Muscle of leg (tissue), 16 donors: ENCODE measurements around the gene GNA14. TPM values are rescaled to one million over a fixed set of nuclear protein-coding genes. Genes with fewer than 3 reads are reported as not detected.
A peak's percentile ranks its signal among the peaks of the same experiment; 100 is the strongest.
"Not testable (repeated sequence)": the region's sequence is repeated elsewhere in the genome, so short reads cannot be mapped to it uniquely, and the experiment has no call there.

ENCODE experiments used
- DNase-seq: peaks from one replicate; pipeline ENCODE4 v3.0.0; 2013
- H3K27ac ChIP-seq: one replicate; pipeline ENCODE4 v1.5.1; 2013; ENCODE audit warnings: mild to moderate bottlenecking, low read length, control low read depth
- H3K27me3 ChIP-seq: one replicate; pipeline ENCODE4 v1.6.1; 2013; ENCODE audit warnings: low read length; ENCODE audit not compliant: control insufficient read depth, insufficient read depth
- H3K36me3 ChIP-seq: one replicate; pipeline ENCODE4 v1.6.1; 2013; ENCODE audit warnings: low read length; ENCODE audit not compliant: control insufficient read depth, insufficient read depth
- H3K4me1 ChIP-seq: one replicate; pipeline ENCODE4 v1.6.1; 2013; ENCODE audit warnings: low read length; ENCODE audit not compliant: control insufficient read depth, insufficient read depth
- H3K4me3 ChIP-seq: one replicate; pipeline ENCODE4 v1.5.1; 2013; ENCODE audit warnings: low read length, control low read depth
- H3K9me3 ChIP-seq: replicated peaks from 2 replicates; pipeline ENCODE4 v1.6.1; 2013; ENCODE audit warnings: low read depth, low read length; ENCODE audit not compliant: control insufficient read depth
- WGBS: methylation state at CpG from one replicate; pipeline ENCODE4 v1.1.5; 2013; ENCODE audit warnings: missing lambda C conversion rate; ENCODE audit not compliant: insufficient coverage; 5-methylcytosine and 5-hydroxymethylcytosine counted together
- long read RNA-seq, 11 donors: transcript quantifications; one replicate each; lab custom pipeline, GENCODE V29; 2026
- polyA plus RNA-seq, 8 donors: library from polyadenylated mRNA; unstranded; fragments of 120-200 nt; gene quantifications; one replicate each; pipeline versions ENCODE4 v1.2.1 to v1.2.3, GENCODE V29; 2013; ENCODE audit warnings: inconsistent platforms in 1 of 8, low replicate concordance in 1 of 8; ENCODE audit not compliant: insufficient read length in 8 of 8, insufficient read depth in 1 of 8
- total RNA-seq: library from RNA; stranded (reverse); fragments of 120-200 nt; gene quantifications from one replicate; pipeline ENCODE4 v1.2.4, GENCODE V29; 2013

Gene GNA14
- 2.1 TPM for total RNA-seq
- 1 to 10 TPM; 2.6 to 6.6 (median 3.3) TPM for polyA plus RNA-seq
- long read RNA-seq, donor 1: 0 reads
- long read RNA-seq, donor 2: 0 reads
- long read RNA-seq, donor 3, partial matches to known transcripts: 0 of 2 reads
- long read RNA-seq, donor 3, other reads (novel, unspliced or antisense): 0 of 2 reads
- long read RNA-seq, donor 4: 0 reads
- long read RNA-seq, donor 5, partial matches to known transcripts: 0 of 3 reads
- long read RNA-seq, donor 5, other reads (novel, unspliced or antisense): 0 of 3 reads
- long read RNA-seq, donor 6, partial matches to known transcripts: 0 of 5 reads
- long read RNA-seq, donor 6, other reads (novel, unspliced or antisense): 0 of 5 reads
- long read RNA-seq, donor 7, partial matches to known transcripts: 0 of 2 reads
- long read RNA-seq, donor 7, other reads (novel, unspliced or antisense): 0 of 2 reads
- long read RNA-seq, donor 8: 0 reads
- long read RNA-seq, donor 9: 0 reads
- long read RNA-seq, donor 10, partial matches to known transcripts: 0 of 1 reads
- long read RNA-seq, donor 10, other reads (novel, unspliced or antisense): 0 of 1 reads
- long read RNA-seq, donor 11: 0 reads

- Histone ChIP-seq H3K4me3 (peak within 1 kb of the TSS; percentile 57), H3K4me1 (peaks cover 20% of the 10 kb centered on the region), H3K27me3 (peaks cover 28% of the 10 kb centered on the region), H3K27ac (no peak within 1 kb of the TSS), H3K9me3 (no peaks in the 10 kb centered on the region), H3K36me3 (no peaks in the 10 kb centered on the region)
- WGBS: 2% methylated on average over 43 of the region's 46 CpGs
- peak; percentile 60 for DNase-seq
Measured at GRCh38 chr9:77648234-77649108, at the start of gene GNA14. GNA14 (minus strand) TSS chr9:77648322; CDS start chr9:77647793, 529 bp downstream.

- H3K27ac ChIP-seq: no peak overlapping the region
- H3K4me3 ChIP-seq: no peak overlapping the region
- H3K36me3 ChIP-seq: no peaks in the 10 kb centered on the region
- WGBS: 93% methylated on average over 1 of the region's 1 CpG
- H3K27me3 ChIP-seq: no peaks in the 10 kb centered on the region
- no peak for DNase-seq
- H3K9me3 ChIP-seq: peaks cover 5% of the 10 kb centered on the region
- H3K4me1 ChIP-seq: no peaks in the 10 kb centered on the region
Measured at GRCh38 chr9:77697238-77697984, 49.3 kb upstream of the GNA14 start.

DNA sequence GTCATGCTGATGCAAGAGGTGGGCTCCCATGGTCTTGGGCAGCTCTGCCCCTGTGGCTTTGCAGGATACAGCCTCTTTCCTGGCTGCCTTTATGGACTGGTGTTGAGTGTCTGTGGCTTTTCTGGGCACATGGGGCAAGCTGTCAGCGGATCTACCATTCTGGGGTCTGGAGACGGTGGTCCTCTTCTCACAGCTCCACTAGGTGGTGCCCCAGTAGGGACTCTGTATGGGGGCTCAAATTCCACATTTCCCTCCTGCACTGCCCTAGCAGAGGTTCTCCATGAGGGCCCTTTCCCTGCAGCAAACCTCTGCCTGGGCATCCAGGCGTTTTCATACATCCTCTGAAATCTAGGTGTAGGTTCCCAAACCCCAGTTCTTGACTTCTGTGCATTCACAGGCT, 42.6 kb upstream of the GNA14 start:
- H3K36me3 ChIP-seq, H3K4me1 ChIP-seq, H3K27ac ChIP-seq, DNase-seq, H3K4me3 ChIP-seq, H3K27me3 ChIP-seq, H3K9me3 ChIP-seq: not testable (repeated sequence)
- WGBS: 90% methylated on average over 1 of the region's 3 CpGs

DNA sequence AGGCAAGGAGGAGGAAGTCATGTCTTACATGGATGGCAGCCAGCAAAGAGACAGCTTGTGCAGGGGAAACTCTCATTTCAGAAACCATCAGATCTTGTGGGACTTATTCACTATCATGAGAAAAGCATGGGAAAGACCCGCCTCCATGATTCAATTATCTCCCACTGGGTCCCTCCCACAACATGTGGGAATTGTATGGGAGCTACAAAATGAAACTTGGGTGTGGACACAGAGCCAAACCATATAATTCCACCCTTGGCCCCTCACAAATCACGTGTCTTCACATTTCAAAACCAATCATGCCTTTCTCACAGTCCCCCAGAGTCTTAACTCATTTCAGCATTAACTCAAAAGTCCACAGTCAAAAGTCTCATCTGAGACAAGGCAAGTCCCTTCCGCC, 42.0 kb upstream of the GNA14 start:
- H3K27me3 ChIP-seq, H3K4me1 ChIP-seq, H3K36me3 ChIP-seq, H3K4me3 ChIP-seq, H3K9me3 ChIP-seq, DNase-seq, H3K27ac ChIP-seq: not testable (repeated sequence)
- WGBS: no CpG with 5 or more reads among the region's 3 CpGs

DNA sequence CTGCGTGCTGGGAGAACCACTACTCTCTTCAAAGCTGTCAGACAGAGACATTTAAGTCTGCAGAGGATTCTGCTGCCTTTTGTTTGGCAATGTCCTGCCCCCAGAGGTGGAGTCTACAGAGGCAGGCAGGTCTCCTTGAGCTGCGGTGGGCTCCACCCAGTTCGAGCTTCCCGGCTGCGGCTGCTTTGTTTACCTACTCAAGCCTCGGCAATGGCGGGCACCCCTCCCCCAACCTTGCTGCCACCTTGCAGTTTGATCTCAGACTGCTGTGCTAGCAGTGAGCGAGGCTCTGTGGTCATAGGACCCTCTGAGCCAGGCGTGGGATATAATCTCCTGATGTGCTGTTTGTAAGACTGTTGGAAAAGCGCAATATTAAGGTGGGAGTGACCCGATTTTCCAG, 39.6 kb upstream of the GNA14 start:
- 95% methylated on average over 6 of the region's 11 CpGs for WGBS
- H3K36me3 ChIP-seq, H3K27ac ChIP-seq, H3K4me3 ChIP-seq, H3K9me3 ChIP-seq, H3K27me3 ChIP-seq, H3K4me1 ChIP-seq, DNase-seq: not testable (repeated sequence)

DNA sequence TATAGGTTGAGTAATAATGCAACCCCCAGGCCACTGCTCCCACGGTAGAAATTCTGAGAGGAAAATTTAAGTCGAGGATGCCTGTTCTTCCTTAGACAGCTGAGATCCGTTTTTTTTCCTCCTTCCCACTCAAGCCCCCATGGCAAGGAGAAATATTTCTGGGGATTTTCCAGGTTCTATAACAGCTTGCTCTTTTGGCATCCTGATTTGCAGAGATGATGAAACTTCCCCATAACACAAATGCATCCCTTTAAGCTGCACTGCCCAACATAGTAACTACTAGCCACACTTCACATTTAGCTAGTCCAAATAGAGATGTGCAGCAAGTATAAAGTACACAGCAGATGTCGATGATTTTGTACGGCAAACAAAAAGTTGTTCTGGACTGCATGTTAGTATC, 32.5 kb upstream of the GNA14 start:
- DNase-seq: no peak
- no peak overlapping the region for H3K27ac ChIP-seq
- H3K36me3 ChIP-seq: no peaks in the 10 kb centered on the region
- no peaks in the 10 kb centered on the region for H3K9me3 ChIP-seq
- no CpG with 5 or more reads among the region's 5 CpGs for WGBS
- H3K4me1 ChIP-seq: no peaks in the 10 kb centered on the region
- H3K27me3 ChIP-seq: no peaks in the 10 kb centered on the region
- H3K4me3 ChIP-seq: no peak overlapping the region

DNA sequence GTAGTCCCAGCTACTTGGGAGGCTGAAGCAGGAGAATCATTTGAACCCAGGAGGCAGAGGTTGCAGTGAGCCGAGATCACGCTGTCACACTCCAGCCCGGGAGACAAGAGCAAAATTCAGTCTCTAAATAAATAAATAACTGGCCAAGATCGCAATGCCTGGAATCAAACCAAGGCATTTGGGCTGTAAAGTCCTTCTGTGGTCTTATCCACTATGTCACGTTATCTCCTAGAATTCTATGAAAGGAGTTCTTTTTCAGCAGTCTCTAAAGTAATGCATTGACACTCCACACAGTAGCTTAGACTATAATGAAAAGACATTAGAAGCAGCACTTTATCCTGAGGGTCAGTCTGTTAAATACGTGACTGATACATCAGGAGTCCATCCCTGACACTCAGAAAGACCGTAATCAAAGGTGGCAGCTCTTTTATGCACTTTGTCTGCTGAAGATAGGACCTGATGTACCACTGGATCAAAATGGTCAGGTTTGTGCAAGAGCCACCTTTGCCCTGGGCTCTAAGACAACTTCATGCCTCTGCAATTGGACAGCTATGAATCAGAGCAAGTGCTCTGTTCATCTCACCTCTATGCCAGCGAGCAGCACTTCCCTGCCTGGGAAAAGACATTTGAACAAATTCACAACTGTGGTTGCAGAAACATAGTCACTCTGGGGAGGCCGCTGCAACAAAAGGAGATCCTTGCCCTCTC, 31.7 kb upstream of the GNA14 start:
- no peaks in the 10 kb centered on the region for H3K27me3 ChIP-seq
- 81% methylated on average over 7 of the region's 9 CpGs for WGBS
- no peak for DNase-seq
- H3K27ac ChIP-seq: no peak overlapping the region
- no peaks in the 10 kb centered on the region for H3K36me3 ChIP-seq
- H3K4me3 ChIP-seq: no peak overlapping the region
- H3K9me3 ChIP-seq: no peaks in the 10 kb centered on the region
- H3K4me1 ChIP-seq: no peaks in the 10 kb centered on the region

DNA sequence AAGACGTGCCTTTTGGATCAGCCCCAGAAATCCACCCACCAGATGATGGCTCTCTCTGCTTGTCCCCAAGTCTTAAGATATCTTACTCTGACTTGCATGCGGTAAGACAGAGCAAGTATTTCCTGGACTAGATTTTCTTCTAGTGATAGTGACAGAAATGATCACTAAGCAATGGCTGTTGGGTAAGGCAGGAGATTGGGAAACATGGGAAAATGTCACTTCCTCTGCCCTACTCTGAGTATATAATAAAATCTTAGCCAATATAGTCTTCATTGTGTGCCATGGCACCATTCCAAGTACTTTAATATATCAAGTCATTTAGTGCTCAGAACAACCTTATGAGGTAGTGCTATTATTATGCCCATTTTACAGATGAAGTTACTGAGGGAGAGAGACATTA, 31.0 kb upstream of the GNA14 start:
- WGBS: no CpG with 5 or more reads among the region's 2 CpGs
- Histone ChIP-seq H3K36me3 (no peaks in the 10 kb centered on the region), H3K27ac (no peak overlapping the region), H3K27me3 (no peaks in the 10 kb centered on the region), H3K4me1 (peaks cover 4% of the 10 kb centered on the region), H3K4me3 (no peak overlapping the region), H3K9me3 (no peaks in the 10 kb centered on the region)
- no peak for DNase-seq

DNA sequence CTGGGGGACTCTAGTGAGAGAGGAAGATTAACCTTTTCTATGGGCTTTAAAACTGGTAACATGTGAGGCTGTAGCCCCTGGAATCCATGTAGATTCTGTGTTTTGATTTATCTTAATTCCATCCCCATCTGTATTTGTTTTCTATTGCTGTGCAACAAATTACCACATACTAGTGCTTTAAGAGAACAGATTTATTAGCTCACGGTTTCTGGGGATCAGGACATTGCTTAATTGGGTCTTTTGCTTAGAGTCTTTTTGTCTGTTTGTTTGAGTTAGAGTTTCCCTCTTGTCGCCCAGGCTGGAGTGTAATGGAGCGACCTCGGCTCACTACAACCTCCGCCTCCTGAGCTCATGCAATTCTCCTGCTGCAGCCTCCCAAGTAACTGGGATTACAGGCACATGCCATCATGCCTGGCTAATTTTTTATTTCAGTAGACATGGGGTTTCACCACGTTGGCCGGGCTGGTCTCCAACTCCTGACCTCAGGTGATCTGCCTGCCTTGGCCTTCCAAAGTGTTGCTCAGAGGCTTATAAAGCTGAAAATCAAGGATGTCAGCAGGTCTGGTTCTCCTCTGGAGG, 29.9 kb upstream of the GNA14 start:
- Histone ChIP-seq H3K27me3 (no peaks in the 10 kb centered on the region), H3K9me3 (no peaks in the 10 kb centered on the region), H3K36me3 (no peaks in the 10 kb centered on the region), H3K4me1 (peaks cover 4% of the 10 kb centered on the region), H3K4me3 (no peak overlapping the region), H3K27ac (no peak overlapping the region)
- WGBS: 61% methylated on average over 6 of the region's 7 CpGs
- DNase-seq: no peak
